Liver (tissue), 9 donors: ENCODE measurements around the gene COL9A3. TPM values are rescaled to one million over a fixed set of nuclear protein-coding genes. Genes with fewer than 3 reads are reported as not detected.

Experiments used
- DNase-seq: peaks from one replicate; pipeline ENCODE4 v3.0.0-alpha.2; 2017; ENCODE audit warnings: low spot score
- H3K27ac ChIP-seq, 2 donors: one replicate each; pipeline ENCODE4 v1.7.0; 2013; ENCODE audit warnings: inconsistent platforms in 2 of 2, low read length in 2 of 2, control low read depth in 1 of 2, low read depth in 1 of 2, mild to moderate bottlenecking in 1 of 2
- H3K27me3 ChIP-seq, 4 donors: one replicate each; pipeline versions ENCODE4 v1.6.1 to v1.7.0; 2013; ENCODE audit warnings: low read length in 3 of 4, inconsistent platforms in 1 of 4, mild to moderate bottlenecking in 1 of 4, moderate library complexity in 1 of 4; ENCODE audit not compliant: control insufficient read depth in 4 of 4, insufficient read depth in 4 of 4
- H3K36me3 ChIP-seq, 4 donors: one replicate each; pipeline versions ENCODE4 v1.6.1 to v1.7.0; 2013; ENCODE audit warnings: low read length in 3 of 4, mild to moderate bottlenecking in 3 of 4, low read depth in 1 of 4, moderate library complexity in 1 of 4; ENCODE audit not compliant: control insufficient read depth in 4 of 4, insufficient read depth in 3 of 4
- H3K4me1 ChIP-seq, 4 donors: one replicate each; pipeline versions ENCODE4 v1.6.1 to v1.7.0; 2013; ENCODE audit warnings: low read length in 3 of 4, mild to moderate bottlenecking in 3 of 4, moderate library complexity in 1 of 4; ENCODE audit not compliant: control insufficient read depth in 4 of 4, insufficient read depth in 4 of 4
- H3K4me3 ChIP-seq, 3 donors: one replicate each; pipeline versions ENCODE4 v1.6.1 to v1.7.0; 2013; ENCODE audit warnings: low read length in 3 of 3, control low read depth in 1 of 3, low read depth in 1 of 3, mild to moderate bottlenecking in 1 of 3
- H3K9ac ChIP-seq, 2 donors: one replicate each; pipeline ENCODE4 v1.7.0; 2013; ENCODE audit warnings: low read length in 2 of 2, mild to moderate bottlenecking in 2 of 2, moderate library complexity in 2 of 2, control low read depth in 1 of 2, low read depth in 1 of 2
- H3K9me3 ChIP-seq, 4 donors: one replicate each; pipeline versions ENCODE4 v1.6.1 to v1.7.0; 2013; ENCODE audit warnings: low read length in 3 of 4; ENCODE audit not compliant: control insufficient read depth in 4 of 4
- CTCF ChIP-seq: fragments of 150-350 bp; IDR thresholded peaks from 2 replicates; pipeline ENCODE4 v1.5.1; 2017; ENCODE audit warnings: improper control_type of control experiment, low read depth, low read length; ENCODE audit not compliant: missing input control
- EGR1 ChIP-seq, 2 donors: IDR thresholded peaks; 2 replicates each; pipeline ENCODE4 v1.6.1; 2016 to 2018; ENCODE audit warnings: antibody characterized with exemption in 2 of 2, low read depth in 2 of 2
- FOXA1 ChIP-seq: IDR thresholded peaks from 2 replicates; pipeline ENCODE4 v1.6.1; 2016; ENCODE audit warnings: antibody characterized with exemption
- FOXA2 ChIP-seq: IDR thresholded peaks from 2 replicates; pipeline ENCODE4 v1.6.1; 2016; ENCODE audit warnings: antibody characterized with exemption
- GABPA ChIP-seq, 2 donors: IDR thresholded peaks in 1 of 2; conservative IDR thresholded peaks in 1 of 2; 2 replicates each; pipeline ENCODE4 v1.6.1; 2016; ENCODE audit warnings: antibody characterized with exemption in 2 of 2, mild to moderate bottlenecking in 1 of 2, moderate library complexity in 1 of 2
- HNF4A ChIP-seq, 2 donors: conservative IDR thresholded peaks; 2 replicates each; pipeline ENCODE4 v1.6.1; 2016; ENCODE audit warnings: antibody characterized with exemption in 2 of 2, mild to moderate bottlenecking in 2 of 2
- HNF4G ChIP-seq: IDR thresholded peaks from 2 replicates; pipeline ENCODE4 v1.6.1; 2016; ENCODE audit warnings: antibody characterized with exemption
- JUND ChIP-seq, 2 donors: IDR thresholded peaks; 2 replicates each; pipeline ENCODE4 v1.6.1; 2016; ENCODE audit warnings: antibody characterized with exemption in 2 of 2
- MAX ChIP-seq: IDR thresholded peaks from 2 replicates; pipeline ENCODE4 v1.6.1; 2016; ENCODE audit warnings: antibody characterized with exemption
- NR2F2 ChIP-seq: IDR thresholded peaks from 2 replicates; pipeline ENCODE4 v1.6.1; 2016; ENCODE audit warnings: antibody characterized with exemption
- RAD21 ChIP-seq, 2 donors: IDR thresholded peaks; 2 replicates each; pipeline ENCODE4 v1.6.1; 2016; ENCODE audit warnings: antibody characterized with exemption in 2 of 2, mild to moderate bottlenecking in 2 of 2
- RXRA ChIP-seq, 2 donors: IDR thresholded peaks; 2 replicates each; pipeline ENCODE4 v1.6.1; 2017 to 2018; ENCODE audit warnings: antibody characterized with exemption in 2 of 2, mild to moderate bottlenecking in 1 of 2
- SP1 ChIP-seq: IDR thresholded peaks from 2 replicates; pipeline ENCODE4 v1.6.1; 2018; ENCODE audit warnings: antibody characterized with exemption, mild to moderate bottlenecking
- TAF1 ChIP-seq: conservative IDR thresholded peaks from 2 replicates; pipeline ENCODE4 v1.6.1; 2016; ENCODE audit warnings: antibody characterized with exemption, mild to moderate bottlenecking
- YY1 ChIP-seq: IDR thresholded peaks from 2 replicates; pipeline ENCODE4 v1.6.1; 2016; ENCODE audit warnings: antibody characterized with exemption, mild to moderate bottlenecking
- ZBTB33 ChIP-seq: IDR thresholded peaks from 2 replicates; pipeline ENCODE4 v1.6.1; 2016; ENCODE audit warnings: antibody characterized with exemption
- WGBS: extraction: QIAGEN DNeasy Blood & Tissue Kit; methylation state at CpG from one replicate; pipeline ENCODE4 v1.1.7; 2013; 5-methylcytosine and 5-hydroxymethylcytosine counted together
- polyA plus RNA-seq, 2 donors: library from polyadenylated mRNA; stranded (reverse) in 1 of 2; unstranded in 1 of 2; fragments of 200-250 nt in 1 of 2; fragments of >200 nt in 1 of 2; fragmentation: Nextera tagmentation in 1 of 2; extraction: Ambion mirVana in 1 of 2; gene quantifications; one replicate each; pipeline versions ENCODE4 v1.2.1 to v1.2.3, GENCODE V29; 2013 to 2015
- total RNA-seq, 2 donors: library from RNA; depleted of rRNA; stranded (reverse); fragments of >200 nt; gene quantifications; one replicate each; pipeline ENCODE4 v1.2.3, GENCODE V29; 2014
- TF ChIP-seq, protein P1 (sequence below): IDR thresholded peaks from 2 replicates; pipeline ENCODE4 v1.6.1; 2016; ENCODE audit warnings: antibody characterized with exemption
- donor health status: healthy.
- donor health status: healthy.
- donor health status: healthy.
- donor health status: healthy.
- donor health status: healthy.

COL9A3 gene
- total and polyA plus RNA-seq, 4 donors: 0.92 to 2.0 (median 1.1) TPM

DNA sequence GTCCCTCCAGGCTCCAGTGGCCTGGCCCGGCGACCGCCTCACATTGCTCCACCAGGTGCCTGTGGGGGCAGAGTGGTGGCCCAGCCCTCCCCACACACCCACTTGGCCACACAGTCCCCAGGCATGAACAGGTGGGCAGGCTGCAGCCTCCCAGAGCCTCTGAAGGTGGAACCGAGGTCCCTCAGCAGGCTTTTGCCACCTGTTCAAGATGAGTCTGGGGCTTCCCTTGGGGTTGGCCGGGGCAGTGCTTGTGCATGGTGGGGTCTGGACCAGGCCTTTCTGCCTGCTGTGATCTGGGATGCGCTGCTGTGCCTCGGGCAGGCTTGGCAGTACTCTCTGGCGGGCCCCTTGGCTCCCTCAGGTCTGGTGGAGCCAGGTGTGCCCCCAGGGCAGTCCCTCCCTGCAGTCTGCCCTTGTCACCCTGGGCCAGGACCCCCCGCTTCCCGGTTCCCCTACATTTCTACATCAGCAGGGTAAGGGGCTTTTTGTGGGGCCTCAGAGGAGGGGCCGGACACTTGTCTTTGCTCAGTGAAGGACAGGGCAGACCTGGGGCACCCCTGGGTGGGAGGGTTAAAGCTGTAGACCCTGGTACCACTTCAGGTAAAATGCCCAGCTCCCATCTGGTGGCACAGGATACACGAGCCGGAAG is 2.7 kb upstream of the COL9A3 start (continued):
- no peak for TF ChIP-seq GABPA (IDR thresholded peaks at IDR 0.05 in 1 of 2, conservative IDR thresholded peaks at IDR 0.05 in 1 of 2)

GRCh38 chr20:62814709-62815065 is 2.2 kb upstream of the COL9A3 start:
- H3K4me3 ChIP-seq: no peak overlapping the region
- peaks cover 0 to 4% (median 0%) of the 10 kb centered on the region in 4 donors for H3K27me3 ChIP-seq
- DNase-seq: no peak
- no peaks in the 10 kb centered on the region for H3K9me3 ChIP-seq
- 63% methylated on average over 12 of the region's 12 CpGs for WGBS
- H3K27ac ChIP-seq: no peak overlapping the region
- H3K36me3 ChIP-seq: peaks cover 21 to 36% (median 22%) of the 10 kb centered on the region in 4 donors
- peaks cover 0 to 14% (median 5%) of the 10 kb centered on the region in 4 donors for H3K4me1 ChIP-seq
- no peak overlapping the region for H3K9ac ChIP-seq
- TF ChIP-seq EGR1 (IDR thresholded peaks at IDR 0.05; ENCODE audit: low read depth in 2 of 2): no peak
- TF ChIP-seq NR2F2: no peak
- no peak for TF ChIP-seq FOXA2
- TF ChIP-seq, protein P1, sequence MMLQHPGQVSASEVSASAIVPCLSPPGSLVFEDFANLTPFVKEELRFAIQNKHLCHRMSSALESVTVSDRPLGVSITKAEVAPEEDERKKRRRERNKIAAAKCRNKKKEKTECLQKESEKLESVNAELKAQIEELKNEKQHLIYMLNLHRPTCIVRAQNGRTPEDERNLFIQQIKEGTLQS: no peak
- TF ChIP-seq JUND (IDR thresholded peaks at IDR 0.05): no peak
- TF ChIP-seq ZBTB33: no peak
- no peak for TF ChIP-seq TAF1
- TF ChIP-seq HNF4G: no peak
- TF ChIP-seq MAX: no peak
- no peak for TF ChIP-seq GABPA (IDR thresholded peaks at IDR 0.05 in 1 of 2, conservative IDR thresholded peaks at IDR 0.05 in 1 of 2)
- TF ChIP-seq RXRA (IDR thresholded peaks at IDR 0.05): no peak
- TF ChIP-seq SP1: no peak
- no peak for TF ChIP-seq FOXA1
- no peak for TF ChIP-seq YY1
- TF ChIP-seq HNF4A (conservative IDR thresholded peaks at IDR 0.05): no peak
- no peak for TF ChIP-seq CTCF
- no peak for TF ChIP-seq RAD21 (IDR thresholded peaks at IDR 0.05)
